Measurements from ENCODE around the gene COTL1.

Gene COTL1, protein sequence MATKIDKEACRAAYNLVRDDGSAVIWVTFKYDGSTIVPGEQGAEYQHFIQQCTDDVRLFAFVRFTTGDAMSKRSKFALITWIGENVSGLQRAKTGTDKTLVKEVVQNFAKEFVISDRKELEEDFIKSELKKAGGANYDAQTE

DNA sequence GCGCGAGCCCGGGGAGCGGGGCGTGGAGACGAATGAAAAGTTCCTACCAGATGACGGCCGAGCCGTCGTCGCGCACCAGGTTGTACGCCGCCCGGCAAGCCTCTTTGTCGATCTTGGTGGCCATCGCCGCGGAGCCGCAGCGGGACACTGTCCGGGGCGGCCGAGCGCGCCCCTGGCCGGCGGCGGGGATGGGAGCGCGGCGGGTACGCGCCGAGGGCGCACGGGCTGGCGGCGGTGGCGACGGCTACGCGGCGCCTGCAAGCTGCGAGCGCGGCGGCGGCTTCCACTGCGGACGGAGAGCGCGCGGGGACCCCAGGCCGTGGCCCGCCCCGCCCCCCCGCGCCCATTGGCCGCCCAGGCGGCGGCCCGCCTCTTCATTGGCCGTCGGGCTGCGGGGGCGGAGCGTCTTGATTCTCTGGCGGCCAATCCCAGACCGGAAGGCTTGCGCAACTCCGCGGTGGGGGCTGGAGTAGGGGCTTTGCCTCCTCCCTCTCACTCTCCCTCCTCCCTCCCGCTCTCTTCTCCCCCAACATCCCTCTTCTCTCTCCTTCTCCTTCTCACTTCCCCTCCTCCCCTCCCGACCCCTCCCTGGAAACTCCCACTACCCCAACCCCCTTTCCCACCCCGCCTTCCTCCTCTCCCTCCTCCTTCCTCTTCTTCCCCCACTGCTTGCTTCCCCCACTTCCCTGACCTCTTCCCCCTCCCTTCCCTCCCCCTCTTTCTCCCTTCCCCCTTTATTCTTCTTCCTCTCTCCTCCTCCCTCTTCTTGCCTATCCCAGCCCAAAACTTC is at the start of gene COTL1:
Gene COTL1, minus strand, starts transcription at position 288 of the 790 bp plus-strand sequence. Its CDS starts 164 bp downstream, at position 124.
- ATAC-seq (peak; percentile 83), DNase-seq (peak; percentile 98)

DNA sequence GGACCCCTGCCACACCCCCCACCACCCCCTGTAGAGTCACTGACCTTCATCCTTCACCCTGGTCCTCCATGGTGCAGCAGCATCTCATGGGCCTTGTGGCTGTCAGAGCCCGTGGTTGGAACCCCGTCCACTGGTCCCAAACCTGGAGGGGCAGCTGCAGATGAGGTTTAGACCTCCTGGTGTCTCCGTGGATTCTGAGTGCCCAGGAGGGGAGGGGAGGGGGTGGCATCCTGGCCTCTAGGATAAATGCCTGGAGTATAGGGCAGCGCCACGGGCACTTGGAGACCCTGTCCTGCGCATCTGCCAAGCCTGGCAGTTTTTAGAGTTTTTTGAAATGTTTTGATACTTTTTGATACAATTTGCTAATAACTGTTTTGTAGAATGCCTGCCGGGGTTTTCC is 48.0 kb upstream of the COTL1 start:
- DNase-seq (no peak), ATAC-seq (no peak)

DNA sequence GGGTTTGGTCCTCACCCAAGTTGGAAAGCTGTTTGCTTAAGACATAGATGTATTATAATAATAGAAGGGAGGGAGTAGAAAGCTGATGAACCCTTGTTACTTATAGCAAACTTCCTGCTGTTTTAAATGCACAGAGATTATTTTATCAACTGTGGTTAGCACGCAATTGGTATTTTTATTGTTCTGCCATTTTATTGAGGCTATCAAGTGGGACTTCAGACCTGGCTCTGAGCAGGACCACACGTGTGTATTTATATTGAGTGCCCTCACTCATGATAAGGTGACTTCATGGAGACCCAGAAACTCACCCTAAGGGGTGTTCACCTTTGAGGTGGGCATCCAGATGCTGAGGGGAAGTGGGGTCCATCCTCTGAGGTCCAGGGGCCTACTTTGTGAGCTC is 47.5 kb upstream of the COTL1 start:
- DNase-seq (no peak), ATAC-seq (no peak)

DNA sequence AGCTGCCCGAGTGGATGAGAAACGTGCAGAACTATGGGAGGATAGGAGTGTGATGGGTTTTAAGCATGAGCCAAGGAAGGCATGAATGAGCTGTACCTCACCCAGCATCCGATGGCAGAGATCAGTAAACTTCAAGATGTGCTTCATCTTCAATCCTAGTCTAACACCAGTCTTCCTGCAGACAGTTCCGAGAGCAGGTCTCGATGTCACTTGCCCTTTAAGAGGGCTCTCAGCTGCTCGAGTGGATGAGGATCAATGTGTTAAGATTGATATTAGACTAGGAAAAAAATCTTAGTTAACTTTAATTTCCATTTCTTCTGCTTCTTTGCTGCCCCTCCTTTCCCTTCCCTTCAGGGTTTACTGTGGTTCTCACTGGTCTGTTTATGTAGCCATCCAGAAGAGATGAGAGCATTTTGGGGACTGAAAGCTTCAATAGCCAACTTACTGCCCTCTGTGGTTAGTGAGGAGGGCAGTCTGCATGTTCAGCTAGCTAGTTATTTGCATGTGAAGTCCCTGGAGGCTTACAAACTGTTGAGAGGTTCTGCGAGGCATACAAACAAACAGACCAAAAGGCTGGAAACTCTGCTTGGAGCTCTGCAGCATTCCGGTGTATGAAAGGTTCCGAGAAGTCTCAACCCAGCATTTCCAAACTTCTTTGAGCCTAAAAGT is 45.7 kb upstream of the COTL1 start:
- ATAC-seq (no peak), DNase-seq (no peak)

DNA sequence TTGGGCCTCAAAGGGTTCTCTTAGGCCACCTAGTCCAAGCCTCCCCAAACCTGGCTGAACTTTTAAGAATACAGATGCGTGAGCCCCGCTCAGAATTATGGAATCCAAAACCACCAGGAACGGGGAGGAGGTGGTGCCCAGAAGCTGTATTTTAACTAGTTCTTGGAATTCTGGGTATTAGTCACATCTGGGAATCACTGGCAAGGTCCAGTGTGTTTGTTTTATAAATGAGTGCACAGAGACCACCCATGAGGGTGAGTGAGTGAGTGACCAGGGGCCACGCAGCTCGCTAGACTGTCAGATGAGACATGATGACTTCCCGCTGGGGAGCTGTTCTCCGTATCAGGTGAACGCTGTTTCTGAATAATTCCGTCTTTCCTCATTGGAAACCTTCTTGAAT is 44.6 kb upstream of the COTL1 start:
- ATAC-seq (no peak), DNase-seq (no peak)

DNA sequence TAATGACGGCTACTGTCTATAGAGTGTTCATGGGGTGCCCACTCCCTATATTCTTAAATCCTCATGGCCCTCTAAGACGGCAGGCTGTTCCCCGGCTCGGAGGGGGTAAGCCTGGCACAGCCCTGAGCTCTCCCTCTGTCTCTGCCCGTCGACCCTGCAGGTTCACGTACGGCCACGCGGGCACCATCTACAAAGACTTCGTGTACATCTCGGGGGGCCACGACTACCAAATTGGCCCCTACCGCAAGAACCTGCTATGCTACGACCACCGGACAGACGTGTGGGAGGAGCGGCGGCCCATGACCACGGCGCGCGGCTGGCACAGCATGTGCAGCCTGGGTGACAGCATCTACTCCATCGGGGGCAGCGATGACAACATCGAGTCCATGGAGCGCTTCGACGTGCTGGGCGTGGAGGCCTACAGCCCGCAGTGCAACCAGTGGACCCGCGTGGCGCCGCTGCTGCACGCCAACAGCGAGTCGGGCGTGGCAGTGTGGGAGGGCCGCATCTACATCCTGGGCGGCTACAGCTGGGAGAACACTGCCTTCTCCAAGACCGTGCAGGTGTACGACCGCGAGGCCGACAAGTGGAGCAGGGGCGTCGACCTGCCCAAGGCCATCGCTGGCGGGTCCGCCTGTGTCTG is 43.7 kb upstream of the COTL1 start:
- no peak for DNase-seq
- ATAC-seq = no peak

DNA sequence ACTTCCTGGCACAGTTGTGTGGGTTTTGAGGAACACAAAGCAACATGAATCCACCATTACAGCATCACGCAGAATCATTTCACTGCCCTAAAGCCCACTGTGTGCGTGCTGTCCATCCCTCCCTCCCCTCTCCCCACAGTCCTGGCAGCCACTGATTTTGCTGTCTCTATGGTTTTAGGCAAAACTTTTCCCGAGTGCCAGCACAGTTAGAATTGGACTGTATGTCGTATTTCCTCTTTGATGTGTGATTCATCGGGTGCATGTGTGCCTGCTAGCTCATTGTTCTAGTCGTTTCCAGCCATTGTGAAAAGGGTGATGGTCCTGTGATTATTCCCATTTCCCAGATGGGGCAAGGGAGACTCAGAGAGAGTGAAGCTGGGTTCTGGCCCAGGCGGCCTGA is 43.1 kb upstream of the COTL1 start:
- ATAC-seq (no peak), DNase-seq (no peak)

DNA sequence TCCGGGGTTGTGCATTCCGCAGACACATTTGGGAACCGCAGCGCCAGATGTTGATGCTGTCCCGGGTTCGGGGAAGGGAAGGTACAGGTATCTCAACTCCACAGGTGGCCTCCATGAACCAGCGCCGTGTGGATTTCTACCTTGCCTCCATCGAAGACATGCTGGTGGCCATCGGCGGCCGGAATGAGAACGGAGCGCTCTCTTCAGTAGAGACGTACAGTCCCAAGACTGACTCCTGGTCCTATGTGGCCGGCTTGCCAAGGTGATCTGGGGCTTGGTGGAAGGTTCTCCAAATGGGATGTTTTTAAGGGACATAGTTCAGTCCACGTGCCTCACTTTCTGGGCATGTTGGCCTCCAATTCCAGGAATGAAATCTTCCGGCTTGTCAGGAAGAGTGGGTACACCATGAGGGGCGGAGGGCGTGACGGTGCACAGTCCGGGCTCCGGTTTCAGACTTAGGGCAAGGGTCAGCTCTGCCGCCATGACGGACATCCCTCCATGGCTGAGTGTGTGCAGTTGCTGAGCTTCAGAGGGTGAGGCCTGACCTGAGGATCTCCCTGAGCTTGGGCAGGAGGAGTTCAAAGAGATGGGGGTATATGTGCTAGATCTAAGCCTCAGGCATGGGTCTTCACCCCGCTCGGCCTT is 41.9 kb upstream of the COTL1 start:
- DNase-seq (no peak), ATAC-seq (no peak)

DNA sequence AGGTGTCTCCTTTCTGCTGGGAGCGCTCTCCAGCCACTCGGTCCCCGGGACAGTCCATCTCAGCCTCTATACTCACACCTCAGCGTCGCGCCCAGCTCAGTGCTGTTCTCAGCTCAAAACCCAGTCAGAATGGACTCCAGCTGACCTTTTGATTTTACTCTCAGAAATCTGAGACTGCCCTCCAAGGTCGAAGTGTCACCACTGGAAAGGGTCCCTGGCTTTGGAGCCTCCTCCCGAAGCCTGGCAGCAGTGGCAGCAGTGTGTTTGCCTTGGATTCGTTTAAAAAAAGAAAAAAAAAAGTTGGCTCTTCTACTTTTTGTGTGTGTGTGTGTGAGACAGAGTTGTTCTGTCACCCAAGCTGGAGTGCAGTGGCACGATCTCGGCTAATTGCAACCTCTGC is 40.8 kb upstream of the COTL1 start:
- DNase-seq = no peak
- ATAC-seq = no peak

DNA sequence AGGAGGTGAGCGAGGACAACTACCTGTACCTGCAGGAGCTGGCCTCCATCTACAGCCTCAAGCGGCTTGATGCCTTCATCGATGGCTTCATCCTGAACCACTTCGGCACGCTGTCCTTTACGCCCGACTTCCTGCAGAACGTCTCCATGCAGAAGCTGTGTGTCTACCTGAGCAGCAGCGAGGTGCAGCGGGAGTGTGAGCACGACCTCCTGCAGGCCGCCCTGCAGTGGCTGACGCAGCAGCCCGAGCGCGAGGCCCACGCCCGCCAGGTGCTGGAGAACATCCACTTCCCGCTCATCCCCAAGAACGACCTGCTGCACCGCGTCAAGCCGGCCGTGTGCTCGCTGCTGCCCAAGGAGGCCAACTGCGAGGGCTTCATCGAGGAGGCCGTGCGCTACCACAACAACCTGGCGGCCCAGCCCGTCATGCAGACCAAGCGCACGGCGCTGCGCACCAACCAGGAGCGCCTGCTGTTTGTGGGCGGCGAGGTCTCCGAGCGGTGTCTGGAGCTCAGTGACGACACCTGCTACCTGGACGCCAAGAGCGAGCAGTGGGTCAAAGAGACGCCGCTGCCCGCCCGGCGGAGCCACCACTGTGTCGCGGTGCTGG is 39.5 kb upstream of the COTL1 start:
- DNase-seq (no peak), ATAC-seq (no peak)

DNA sequence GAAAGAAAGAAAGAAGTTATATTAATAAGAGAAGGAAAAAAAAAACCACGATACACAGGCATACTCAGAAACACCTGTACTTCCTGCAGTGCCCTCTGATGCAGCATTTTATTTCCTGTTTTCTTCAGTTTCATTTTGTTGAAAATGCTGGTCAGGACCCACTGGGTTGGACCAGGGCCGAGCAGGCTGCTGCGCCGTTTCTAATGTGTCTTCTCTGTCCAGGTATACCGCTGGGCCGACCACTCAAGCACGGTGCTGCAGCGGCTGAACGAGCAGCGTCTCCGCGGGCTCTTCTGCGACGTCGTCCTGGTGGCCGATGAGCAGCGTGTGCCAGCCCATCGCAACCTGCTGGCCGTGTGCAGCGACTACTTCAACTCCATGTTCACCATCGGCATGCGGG is 38.8 kb upstream of the COTL1 start:
- ATAC-seq = no peak

DNA sequence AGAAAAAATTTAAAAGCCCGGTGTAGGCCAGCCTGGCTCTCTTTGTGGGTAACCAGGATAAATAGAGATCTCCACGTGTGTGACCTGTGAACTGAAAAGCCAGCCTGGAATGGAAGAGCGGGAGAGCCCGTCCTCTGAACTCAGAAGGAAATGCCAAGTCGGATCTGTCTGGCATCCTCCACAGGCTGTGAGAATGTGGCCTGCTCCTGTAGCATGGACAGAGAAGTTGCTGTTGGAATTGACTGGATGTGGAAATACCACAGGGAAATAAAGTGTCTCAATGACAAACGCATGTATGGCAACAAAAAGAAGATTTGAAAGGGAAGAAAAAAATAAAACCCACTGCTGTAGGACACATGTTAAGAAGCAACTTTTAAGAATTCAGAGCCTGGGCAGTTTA is 37.1 kb upstream of the COTL1 start:
- DNase-seq (no peak), ATAC-seq (no peak)

More for the DNA sequence above, 38.8 kb upstream of the COTL1 start:
- DNase-seq = no peak

DNA sequence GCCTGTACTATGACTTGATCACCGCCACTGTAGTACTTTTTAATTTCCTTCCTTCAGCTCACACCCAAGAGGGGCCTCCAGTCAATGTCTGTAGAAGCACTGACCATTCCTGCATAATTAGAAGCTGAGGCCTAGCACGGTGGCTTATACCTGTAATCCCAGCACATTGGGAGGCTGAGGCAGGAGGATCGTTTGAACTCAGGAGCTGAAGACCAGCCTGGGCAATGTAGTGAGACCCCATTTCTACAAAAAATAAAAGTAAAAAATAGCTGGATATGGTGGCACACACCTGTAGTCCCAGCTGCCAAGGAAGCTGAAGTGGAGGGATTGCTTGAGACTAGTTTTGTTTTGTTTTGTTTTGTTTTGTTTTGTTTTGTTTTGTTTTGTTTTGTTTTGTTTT is 36.4 kb upstream of the COTL1 start:
- ATAC-seq (no peak), DNase-seq (no peak)

DNA sequence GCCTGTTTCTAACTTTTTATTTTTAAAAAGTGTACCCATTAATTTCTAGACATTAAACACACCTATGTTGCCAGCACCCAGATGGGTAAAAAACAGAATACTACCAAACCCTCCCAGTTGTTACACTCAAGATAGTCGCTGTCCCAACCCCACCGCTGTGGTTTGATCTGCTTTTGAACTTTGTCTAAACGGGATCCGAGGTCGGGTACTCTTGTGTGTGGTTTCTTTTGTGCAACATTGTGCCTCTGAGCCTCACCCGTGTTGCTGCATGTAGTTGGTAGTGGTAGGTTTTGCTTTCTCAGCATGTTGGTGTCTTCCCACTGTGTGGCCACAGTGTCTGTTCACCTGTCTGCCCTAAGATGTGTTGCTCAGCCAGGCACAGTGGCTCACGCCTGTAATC is 34.7 kb upstream of the COTL1 start:
- no peak for ATAC-seq
- DNase-seq = no peak

DNA sequence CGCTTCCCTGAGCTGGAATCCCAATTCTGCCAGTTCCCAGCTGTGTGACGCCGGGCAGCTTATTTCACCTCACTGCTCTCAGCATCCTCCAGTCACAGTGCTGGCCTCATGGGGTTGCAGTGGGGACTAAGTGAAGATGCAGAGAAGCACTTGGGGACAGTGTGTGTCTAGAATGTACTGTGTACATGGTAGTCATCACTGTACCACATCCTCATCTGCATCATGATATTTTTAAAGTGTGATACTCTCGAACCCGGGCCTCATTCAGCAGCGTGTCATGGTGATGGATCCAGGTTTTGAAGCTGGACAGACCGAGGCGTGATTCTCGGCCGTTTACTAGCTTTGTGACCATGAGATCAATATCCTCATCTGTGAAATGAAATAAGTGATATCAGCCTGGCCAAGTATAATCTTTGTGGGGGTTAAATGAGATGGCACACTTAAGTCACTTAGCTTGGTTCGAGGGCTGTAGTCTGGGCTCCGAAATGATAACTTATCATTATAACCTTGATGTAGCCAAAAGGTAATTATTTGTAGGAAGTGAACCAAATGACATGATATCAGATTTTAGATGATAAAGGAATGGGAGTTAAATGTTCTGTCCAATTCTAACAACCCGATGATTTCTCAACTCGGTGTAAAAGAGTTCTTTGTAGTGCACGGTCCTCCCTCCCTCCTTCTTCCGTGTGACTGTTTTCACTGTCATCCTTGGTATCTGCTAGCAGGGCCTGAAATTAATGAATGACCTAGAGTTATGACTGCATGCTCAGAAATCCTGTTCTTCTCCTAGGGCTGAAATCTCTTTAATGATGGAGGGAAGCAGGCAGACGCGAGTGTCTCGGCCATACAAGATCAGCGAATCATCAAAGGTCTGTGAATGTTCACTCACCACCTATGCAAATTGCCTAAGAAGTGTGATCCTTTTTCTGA is 32.4 kb upstream of the COTL1 start:
- ATAC-seq (no peak), DNase-seq (no peak)

DNA sequence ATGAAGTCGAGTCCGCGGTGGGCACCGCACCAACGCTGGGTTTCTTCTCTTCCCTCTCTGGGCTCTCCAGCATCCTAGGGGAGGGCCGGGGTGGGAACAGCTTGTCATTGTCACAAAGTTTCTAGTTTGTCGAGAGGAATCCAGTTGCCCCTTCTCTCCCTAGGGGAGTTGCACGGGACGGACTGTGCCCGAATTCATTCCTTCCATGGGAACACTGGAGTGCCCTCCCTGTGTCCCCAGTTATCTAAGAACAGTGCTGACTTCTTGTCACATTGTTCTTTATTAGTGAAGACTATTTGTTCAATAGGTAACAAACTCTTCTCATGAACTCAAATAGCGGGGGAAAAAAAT is 31.6 kb upstream of the COTL1 start:
- ATAC-seq = no peak

DNA sequence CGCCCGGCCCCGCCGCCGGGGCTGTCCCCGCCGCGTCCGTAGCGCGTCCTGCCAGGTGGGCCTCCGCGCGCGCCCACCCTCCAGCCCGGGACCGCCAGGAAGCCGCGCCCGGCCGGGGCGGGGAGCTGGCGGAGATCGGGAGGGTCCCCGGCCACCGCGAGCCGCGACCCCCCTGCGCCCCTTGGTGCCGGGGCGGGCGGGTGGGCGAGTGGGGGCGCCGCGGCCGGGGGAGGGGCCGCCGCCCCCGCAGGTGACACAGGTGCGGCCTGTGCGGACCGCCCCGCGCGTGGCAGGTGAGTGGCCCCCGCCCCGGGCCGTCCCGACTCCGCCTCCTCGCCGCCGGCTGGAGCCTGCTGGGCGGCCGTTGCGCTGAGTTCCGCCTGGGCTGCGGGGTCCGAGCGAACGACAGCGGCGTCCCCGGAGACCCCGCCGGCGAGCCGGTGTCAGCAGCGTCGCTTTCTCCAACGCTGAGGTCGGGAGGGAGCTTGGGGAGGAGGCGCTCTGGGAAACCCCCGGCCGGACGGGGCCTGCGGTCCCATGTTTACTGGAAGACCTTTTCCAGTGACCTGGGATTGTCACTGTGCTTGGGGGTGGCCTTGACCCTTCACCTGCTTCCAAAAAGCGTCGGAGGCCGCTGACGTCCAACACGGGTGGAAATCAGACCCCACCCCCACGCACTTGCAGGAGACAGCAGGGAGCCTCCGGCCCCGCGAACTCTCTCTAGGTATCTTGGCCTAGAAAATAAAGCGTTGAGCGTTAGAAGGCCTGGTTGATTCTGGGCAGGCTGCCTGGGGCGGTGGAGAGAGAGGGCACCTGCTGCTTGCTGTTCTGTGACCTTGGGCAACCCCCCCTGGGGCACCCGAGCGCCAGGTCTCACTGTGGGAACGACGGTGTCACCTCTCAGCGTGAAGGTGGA is 31.0 kb upstream of the COTL1 start:
- DNase-seq (peak; percentile 49), ATAC-seq (peak; percentile 50)

More for the DNA sequence above, 31.6 kb upstream of the COTL1 start:
- no peak for DNase-seq

DNA sequence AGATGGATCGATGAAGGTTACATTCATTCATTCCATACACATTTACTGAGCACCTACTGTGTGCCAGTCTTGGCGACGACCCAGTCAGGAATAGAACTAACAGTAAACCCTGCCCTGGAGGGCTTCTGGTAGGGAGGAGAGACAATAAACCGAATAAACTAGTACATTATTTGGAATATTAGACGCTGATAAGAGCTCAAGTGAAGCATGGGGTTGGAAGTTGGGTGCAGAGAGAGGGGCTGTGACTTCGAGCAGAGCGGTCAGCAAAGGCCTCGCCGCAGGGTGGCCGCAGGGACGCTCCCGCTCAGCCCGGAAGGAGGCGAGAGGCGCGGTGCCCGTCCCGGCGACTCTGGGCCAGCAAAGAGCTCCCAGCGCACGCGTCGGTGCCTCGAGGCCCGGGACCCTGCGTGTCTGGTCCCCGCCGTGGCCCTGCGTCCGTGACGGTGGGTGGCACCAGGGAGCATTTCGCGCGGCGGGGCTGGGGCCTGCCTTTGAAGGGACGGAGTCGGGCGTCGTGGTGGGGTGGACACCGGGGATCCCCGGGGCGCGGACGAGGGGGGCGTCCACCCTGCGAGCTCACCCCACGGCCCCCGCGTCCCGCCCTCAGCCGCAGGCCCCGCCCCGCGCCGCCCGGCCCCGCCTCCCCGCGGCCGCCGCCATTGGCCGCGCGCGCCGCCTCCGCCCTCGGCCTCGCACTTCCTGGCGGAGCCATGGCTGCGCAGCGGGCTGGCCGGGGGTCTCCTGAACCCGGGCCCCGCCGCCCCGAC is 30.1 kb upstream of the COTL1 start, which contains the start of gene KLHL36:
Gene KLHL36, plus strand, starts transcription at position 684 of the 767 bp plus-strand sequence. CDS start 2,357 bp downstream, outside the sequence.
- ATAC-seq (peak; percentile 85), DNase-seq (peak; percentile 79)

DNA sequence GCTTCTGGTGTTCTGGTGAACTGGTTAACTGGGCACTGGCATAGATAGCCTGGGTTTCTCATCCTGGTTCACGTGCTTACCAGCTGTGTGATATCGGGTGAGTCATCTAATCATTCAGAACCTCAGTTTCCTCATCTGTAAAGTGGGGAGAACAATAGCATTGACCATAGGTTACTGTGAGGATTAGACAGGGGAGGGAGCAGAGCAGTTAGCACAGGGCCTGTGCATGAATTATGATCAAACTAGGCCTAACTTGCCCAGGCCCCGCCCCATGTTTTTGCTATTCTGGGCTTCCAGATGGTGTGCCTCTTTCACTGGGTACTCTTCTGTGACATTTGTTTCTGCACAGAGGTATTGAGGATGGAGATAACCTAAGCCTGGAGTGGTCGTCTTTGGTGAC is 25.8 kb upstream of the COTL1 start:
- DNase-seq (no peak), ATAC-seq (no peak)

Data from stimulated activated naive CD8-positive, alpha-beta T cell treated with anti-CD3 and anti-CD28 coated beads, Interleukin-15, Interleukin-2, amounts not matched to agents 100 U/mL and 50 U/mL, for 24 hours (primary cell).